ENCODE data around the gene GATAD1.

GATAD1 gene

GRCh38 chr7:92485267-92485892 lies 38.1 kb downstream of the GATAD1 start:
- no peak for DNase-seq

GRCh38 chr7:92485974-92486373 lies 38.7 kb downstream of the GATAD1 start:
- no peak for DNase-seq

DNA sequence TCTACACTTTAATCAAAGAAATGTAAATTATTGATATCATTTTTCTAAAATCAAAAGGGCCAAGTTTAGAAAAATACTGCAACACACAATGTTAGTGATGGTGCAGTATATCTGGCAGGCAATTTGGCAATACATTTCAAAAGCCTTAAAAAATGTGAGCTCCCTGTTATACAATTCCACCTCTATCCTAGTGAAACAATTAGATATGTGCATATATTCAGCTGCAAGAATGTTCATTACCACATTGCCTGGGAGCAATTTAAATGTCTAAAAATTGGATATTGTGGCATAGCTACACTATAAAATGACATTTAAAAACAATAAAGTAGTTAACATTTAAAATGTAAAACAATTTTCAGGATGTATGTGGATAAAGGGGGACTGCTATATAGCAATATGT lies 40.5 kb downstream of the GATAD1 start:
- no peak for DNase-seq

- no peak for DNase-seq
These were observed 42.4 kb downstream of the GATAD1 start for GRCh38 chr7:92489634-92490033.

GRCh38 chr7:92496876-92497275 lies 49.6 kb downstream of the GATAD1 start:
- no peak for DNase-seq

GRCh38 chr7:92498557-92498956 lies 51.3 kb downstream of the GATAD1 start:
- no peak for DNase-seq

GRCh38 chr7:92503767-92504166 lies 56.5 kb downstream of the GATAD1 start:
- DNase-seq = no peak

DNA sequence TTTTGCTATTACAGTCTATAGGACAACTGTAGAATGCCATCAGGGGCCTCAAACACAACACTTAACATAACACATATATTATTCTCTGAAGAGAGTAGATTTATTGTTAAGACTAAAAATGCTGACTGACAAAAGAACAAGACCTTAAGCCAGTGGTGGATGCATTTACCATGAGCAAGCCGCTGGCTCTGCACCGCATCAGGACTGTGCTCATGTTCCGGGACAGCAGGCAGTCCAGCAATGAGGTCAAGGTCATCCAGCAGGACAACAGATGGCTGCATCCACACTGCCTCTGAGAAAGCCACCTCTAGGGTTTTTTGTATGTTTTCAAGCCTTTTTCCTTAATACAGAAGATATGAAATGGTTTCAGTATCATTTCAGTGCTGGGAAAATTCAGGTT lies 57.3 kb downstream of the GATAD1 start:
- no peak for DNase-seq

DNA sequence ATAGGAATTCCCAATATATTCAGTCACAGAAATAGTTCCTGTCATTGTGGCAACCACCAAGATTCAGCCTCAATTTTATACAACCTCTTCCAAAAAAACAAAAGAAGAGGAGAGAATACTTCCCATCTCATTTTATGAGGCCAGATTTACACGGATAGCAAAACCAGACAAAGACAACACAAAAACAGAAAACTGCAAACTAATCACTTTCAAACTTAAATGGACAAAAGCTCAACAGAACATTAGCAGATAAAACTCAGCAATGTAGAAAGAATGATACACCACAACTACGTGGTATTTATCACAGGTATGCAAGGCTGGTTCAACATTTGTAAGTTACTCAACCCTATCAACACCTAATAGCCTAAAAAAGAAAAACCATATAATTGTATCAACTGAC lies 59.1 kb downstream of the GATAD1 start:
- DNase-seq = no peak

- DNase-seq = no peak
These were observed 61.7 kb downstream of the GATAD1 start for GRCh38 chr7:92508946-92509345.

Data from NCI-H187 (cell line).